IPS-18c (cell line): ENCODE measurements around the gene KCNMB2.

Experiments
- H3K4me3 ChIP-seq: 2 replicates; pipeline ENCODE4 v1.7.0; 2013; ENCODE audit warnings: low read depth, mild to moderate bottlenecking, low read length, moderate library complexity; ENCODE audit not compliant: insufficient read depth
- H3K9me3 ChIP-seq: one replicate; pipeline ENCODE4 v1.6.1; 2013; ENCODE audit warnings: mild to moderate bottlenecking, low read length, moderate library complexity; ENCODE audit not compliant: control insufficient read depth, insufficient read depth

The KCNMB2 gene

GRCh38 chr3:178536211-178537079 is at the start of gene KCNMB2:
Gene KCNMB2 (plus strand): TSS chr3:178536436.
- Histone ChIP-seq H3K4me3 (peak within 1 kb of the TSS; percentile 44), H3K9me3 (no peaks in the 10 kb centered on the region)

- no peak overlapping the region for H3K4me3 ChIP-seq
- no peaks in the 10 kb centered on the region for H3K9me3 ChIP-seq
These were observed 49.3 kb upstream of the KCNMB2 start for GRCh38 chr3:178486903-178487302.

GRCh38 chr3:178487752-178488151 is 48.5 kb upstream of the KCNMB2 start:
- Histone ChIP-seq H3K9me3 (no peaks in the 10 kb centered on the region), H3K4me3 (no peak overlapping the region)

- H3K9me3 ChIP-seq, result no peaks in the 10 kb centered on the region
- no peak overlapping the region for H3K4me3 ChIP-seq
These were observed 44.5 kb upstream of the KCNMB2 start for GRCh38 chr3:178491751-178492150.

GRCh38 chr3:178492491-178492890 is 43.7 kb upstream of the KCNMB2 start:
- Histone ChIP-seq H3K4me3 (no peak overlapping the region), H3K9me3 (no peaks in the 10 kb centered on the region)

- H3K4me3 ChIP-seq, result no peak overlapping the region
- no peaks in the 10 kb centered on the region for H3K9me3 ChIP-seq
These were observed 41.9 kb upstream of the KCNMB2 start for GRCh38 chr3:178494386-178494785.

GRCh38 chr3:178496911-178497310 is 39.3 kb upstream of the KCNMB2 start:
- H3K9me3 ChIP-seq, result no peaks in the 10 kb centered on the region
- no peak overlapping the region for H3K4me3 ChIP-seq

GRCh38 chr3:178498871-178499270 is 37.4 kb upstream of the KCNMB2 start:
- H3K9me3 ChIP-seq, result no peaks in the 10 kb centered on the region
- H3K4me3 ChIP-seq, result no peak overlapping the region

GRCh38 chr3:178500631-178501030 is 35.6 kb upstream of the KCNMB2 start:
- no peak overlapping the region for H3K4me3 ChIP-seq
- no peaks in the 10 kb centered on the region for H3K9me3 ChIP-seq

GRCh38 chr3:178504128-178504527 is 32.1 kb upstream of the KCNMB2 start:
- Histone ChIP-seq H3K9me3 (no peaks in the 10 kb centered on the region), H3K4me3 (no peak overlapping the region)

GRCh38 chr3:178505832-178506231 is 30.4 kb upstream of the KCNMB2 start:
- Histone ChIP-seq H3K9me3 (no peaks in the 10 kb centered on the region), H3K4me3 (no peak overlapping the region)

- H3K4me3 ChIP-seq, result no peak overlapping the region
- H3K9me3 ChIP-seq, result no peaks in the 10 kb centered on the region
These were observed 28.5 kb upstream of the KCNMB2 start for GRCh38 chr3:178507507-178508442.

GRCh38 chr3:178508443-178508825 is 27.8 kb upstream of the KCNMB2 start:
- H3K9me3 ChIP-seq, result no peaks in the 10 kb centered on the region

GRCh38 chr3:178510496-178510895 is 25.7 kb upstream of the KCNMB2 start:
- Histone ChIP-seq H3K4me3 (no peak overlapping the region), H3K9me3 (no peaks in the 10 kb centered on the region)

More at GRCh38 chr3:178508443-178508825, 27.8 kb upstream of the KCNMB2 start:
- H3K4me3 ChIP-seq, result no peak overlapping the region

GRCh38 chr3:178512647-178513046 is 23.6 kb upstream of the KCNMB2 start:
- H3K9me3 ChIP-seq, result no peaks in the 10 kb centered on the region
- no peak overlapping the region for H3K4me3 ChIP-seq

- Histone ChIP-seq H3K9me3 (no peaks in the 10 kb centered on the region), H3K4me3 (no peak overlapping the region)
These were observed 22.5 kb upstream of the KCNMB2 start for GRCh38 chr3:178513546-178514380.

GRCh38 chr3:178514401-178514800 is 21.8 kb upstream of the KCNMB2 start:
- Histone ChIP-seq H3K9me3 (no peaks in the 10 kb centered on the region), H3K4me3 (no peak overlapping the region)
